Measurements from ENCODE around the gene GSE1.

Gene GSE1

DNA sequence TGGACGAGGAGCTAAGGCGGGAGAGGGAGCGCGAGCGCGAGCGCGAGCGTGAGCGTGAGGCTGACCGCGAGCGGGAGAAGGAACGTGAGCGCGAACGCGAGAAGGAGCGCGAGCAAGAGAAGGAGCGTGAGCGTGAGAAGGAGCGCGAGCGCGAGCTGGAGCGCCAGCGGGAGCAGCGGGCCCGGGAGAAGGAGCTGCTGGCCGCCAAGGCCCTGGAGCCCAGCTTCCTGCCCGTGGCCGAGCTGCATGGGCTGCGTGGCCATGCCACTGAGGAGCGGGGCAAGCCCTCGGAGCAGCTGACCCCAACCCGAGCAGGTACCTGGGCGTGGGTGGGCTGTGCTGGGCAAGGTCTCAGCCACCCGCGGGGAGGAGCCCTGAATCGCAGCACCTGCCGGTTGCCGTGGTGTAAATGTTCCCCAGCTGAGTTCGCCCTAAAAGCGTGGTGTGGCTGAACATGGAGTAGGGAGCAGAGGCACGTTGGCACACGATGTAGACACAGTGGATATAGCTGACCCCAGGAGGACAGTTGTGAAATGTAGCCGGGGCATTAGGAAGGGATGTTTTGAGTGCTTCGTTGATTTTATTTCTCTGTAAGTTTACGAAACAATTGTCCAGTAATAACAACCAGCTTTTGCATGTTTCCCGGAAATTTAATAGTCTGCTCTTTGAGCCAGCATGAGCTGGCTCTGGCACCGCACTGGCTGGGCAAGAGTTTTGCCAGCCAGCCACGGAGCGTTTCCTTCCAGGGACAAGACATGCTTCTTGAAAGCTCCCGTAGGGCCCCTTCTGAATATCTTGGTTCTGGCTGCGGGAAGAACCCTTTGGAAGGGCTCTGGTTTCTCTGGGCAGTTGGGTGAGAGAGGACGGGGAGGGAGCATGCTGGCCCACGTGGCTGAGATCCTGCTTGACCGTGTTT is 43.5 kb downstream of the GSE1 start:
- Histone ChIP-seq H3K4me1 (ENCODE audit: control insufficient read depth, insufficient read depth, low read length) (no peaks in the 10 kb centered on the region), H3K9me3 (ENCODE audit: control insufficient read depth, insufficient read depth, low read depth, low read length) (no peaks in the 10 kb centered on the region), H3K36me3 (ENCODE audit: control insufficient read depth in 2 of 2, insufficient read depth in 1 of 2, low read length in 2 of 2) (peaks cover 0 to 93% of the 10 kb centered on the region in 2 experiments; a peak in 2 of 3 replicates), H3K4me3 (ENCODE audit: low read depth, low read length) (no peak overlapping the region), H3K27ac (ENCODE audit: extremely low read depth, low read depth, low read length) (no peak overlapping the region)
- TF ChIP-seq ZNF544 (tag by site-specific recombination; IDR thresholded peaks at IDR 0.05) (no peak), ZNF148 (tag by site-specific recombination; IDR thresholded peaks at IDR 0.05; ENCODE audit: borderline replicate concordance) (no peak), ZNF112 (tag by site-specific recombination; IDR thresholded peaks at IDR 0.05) (peak; percentile 87), CTCF (tag by site-specific recombination; IDR thresholded peaks at IDR 0.05) (no peak), ZNF645 (tag by site-specific recombination; IDR thresholded peaks at IDR 0.05) (no peak)
- ChIA-PET CTCF (interaction anchor here (1.2 kb wide), 1 partner anchor 15 kb away, joined by 4 read pairs; no protein-coding TSS in a partner anchor), POLR2A (interaction anchor here (1.1 kb wide), 1 partner anchor 41 kb away, joined by 3 read pairs; no protein-coding TSS in a partner anchor)

GRCh38 chr16:85657267-85657650 is 44.1 kb downstream of the GSE1 start:
- peaks cover 0 to 93% of the 10 kb centered on the region in 2 experiments; a peak in 2 of 3 replicates for H3K36me3 ChIP-seq (ENCODE audit: control insufficient read depth in 2 of 2, insufficient read depth in 1 of 2, low read length in 2 of 2)
- TF ChIP-seq ZNF76 (tag by site-specific recombination; IDR thresholded peaks at IDR 0.05; ENCODE audit: borderline replicate concordance, low read depth) (no peak), ZNF148 (tag by site-specific recombination; IDR thresholded peaks at IDR 0.05; ENCODE audit: borderline replicate concordance) (no peak)
- no peaks in the 10 kb centered on the region for H3K9me3 ChIP-seq (ENCODE audit: control insufficient read depth, insufficient read depth, low read depth, low read length)
- no peak overlapping the region for H3K4me3 ChIP-seq (ENCODE audit: low read depth, low read length)
- CTCF ChIA-PET: interaction anchor here (0.7 to 3.5 kb wide), 4 partner anchors 9 to 59 kb away, joined by 3 to 34 read pairs (median 4); no protein-coding TSS in a partner anchor
- H3K27ac ChIP-seq (ENCODE audit: extremely low read depth, low read depth, low read length): no peak overlapping the region
- H3K4me1 ChIP-seq (ENCODE audit: control insufficient read depth, insufficient read depth, low read length): no peaks in the 10 kb centered on the region
- POLR2A ChIA-PET: interaction anchor here (1.1 kb wide), 1 partner anchor 42 kb away, joined by 3 read pairs; no protein-coding TSS in a partner anchor

DNA sequence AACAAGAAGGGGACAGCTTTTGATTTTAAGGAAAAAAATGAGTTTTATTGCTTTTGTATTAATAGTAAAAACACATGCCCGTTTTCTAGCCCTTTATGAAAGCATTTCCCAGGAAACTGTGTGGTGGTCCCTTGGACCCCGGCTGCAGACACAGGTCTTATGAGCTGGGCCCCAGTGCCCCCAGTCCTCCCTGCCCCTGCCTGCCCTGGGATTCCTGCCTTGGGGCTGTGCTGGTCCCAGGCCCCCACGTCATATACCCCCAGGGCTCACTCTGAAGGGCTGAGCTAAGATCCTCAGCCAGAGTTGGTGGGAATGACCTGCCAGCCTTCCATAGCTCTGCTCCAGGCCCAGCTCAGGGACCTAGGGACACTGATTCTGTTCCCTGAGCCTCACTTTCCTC is 44.9 kb downstream of the GSE1 start:
- ChIA-PET CTCF (interaction anchor here (0.7 to 3.5 kb wide), 6 partner anchors 8 to 79 kb away, joined by 3 to 34 read pairs (median 8); no protein-coding TSS in a partner anchor), POLR2A (interaction anchor here (0.9 to 1.1 kb wide), 2 partner anchors 19 to 42 kb away, joined by 3 read pairs; no protein-coding TSS in a partner anchor)
- Histone ChIP-seq H3K9me3 (ENCODE audit: control insufficient read depth, insufficient read depth, low read depth, low read length) (no peaks in the 10 kb centered on the region), H3K4me1 (ENCODE audit: control insufficient read depth, insufficient read depth, low read length) (no peaks in the 10 kb centered on the region), H3K27ac (ENCODE audit: extremely low read depth, low read depth, low read length) (no peak overlapping the region), H3K4me3 (ENCODE audit: low read depth, low read length) (no peak overlapping the region), H3K36me3 (ENCODE audit: control insufficient read depth in 2 of 2, insufficient read depth in 1 of 2, low read length in 2 of 2) (peaks cover 0 to 96% of the 10 kb centered on the region in 2 experiments; a peak in 2 of 3 replicates)
- TF ChIP-seq ZNF37A (tag by site-specific recombination; IDR thresholded peaks at IDR 0.05) (no peak), KLF8 (tag by site-specific recombination; IDR thresholded peaks at IDR 0.05) (no peak), ZNF18 (tag by site-specific recombination; IDR thresholded peaks at IDR 0.05) (no peak), ZNF501 (tag by site-specific recombination; IDR thresholded peaks at IDR 0.05) (no peak), REPIN1 (tag by site-specific recombination; IDR thresholded peaks at IDR 0.05; ENCODE audit: low read depth) (no peak), ZNF416 (tag by site-specific recombination; IDR thresholded peaks at IDR 0.05) (no peak), ZNF404 (tag by site-specific recombination; IDR thresholded peaks at IDR 0.05) (no peak), ATF2 (tag by site-specific recombination; IDR thresholded peaks at IDR 0.05; ENCODE audit: low read depth) (no peak), ZNF76 (tag by site-specific recombination; IDR thresholded peaks at IDR 0.05; ENCODE audit: borderline replicate concordance, low read depth) (no peak)
- TF ChIP-seq, protein P1, sequence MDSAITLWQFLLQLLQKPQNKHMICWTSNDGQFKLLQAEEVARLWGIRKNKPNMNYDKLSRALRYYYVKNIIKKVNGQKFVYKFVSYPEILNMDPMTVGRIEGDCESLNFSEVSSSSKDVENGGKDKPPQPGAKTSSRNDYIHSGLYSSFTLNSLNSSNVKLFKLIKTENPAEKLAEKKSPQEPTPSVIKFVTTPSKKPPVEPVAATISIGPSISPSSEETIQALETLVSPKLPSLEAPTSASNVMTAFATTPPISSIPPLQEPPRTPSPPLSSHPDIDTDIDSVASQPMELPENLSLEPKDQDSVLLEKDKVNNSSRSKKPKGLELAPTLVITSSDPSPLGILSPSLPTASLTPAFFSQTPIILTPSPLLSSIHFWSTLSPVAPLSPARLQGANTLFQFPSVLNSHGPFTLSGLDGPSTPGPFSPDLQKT (IDR thresholded peaks at IDR 0.05; ENCODE audit: borderline replicate concordance, low read depth, low read length): no peak
